Colonic mucosa (tissue), 4 donors: ENCODE measurements around the gene TUBB1. TPM values are rescaled to one million over a fixed set of nuclear protein-coding genes. Genes with fewer than 3 reads are reported as not detected.

Experiments used
- DNase-seq: peaks from one replicate; pipeline ENCODE4 v3.0.0-alpha.2; 2020
- H3K27ac ChIP-seq: fragments of 200-600 bp; one replicate; pipeline ENCODE4 v1.8.0; 2021
- H3K27me3 ChIP-seq: fragments of 200-600 bp; one replicate; pipeline ENCODE4 v1.8.0; 2021
- H3K36me3 ChIP-seq: fragments of 200-600 bp; one replicate; pipeline ENCODE4 v1.8.0; 2021
- H3K4me1 ChIP-seq: fragments of 200-600 bp; one replicate; pipeline ENCODE4 v1.8.0; 2021; ENCODE audit warnings: mild to moderate bottlenecking
- H3K4me3 ChIP-seq: fragments of 200-600 bp; one replicate; pipeline ENCODE4 v1.8.0; 2021
- H3K9ac ChIP-seq, 2 donors: one replicate each; pipeline ENCODE4 v1.7.0; 2013; ENCODE audit warnings: control low read depth in 2 of 2, low read depth in 2 of 2, low read length in 2 of 2
- H3K9me3 ChIP-seq: fragments of 200-600 bp; one replicate; pipeline ENCODE4 v1.8.0; 2021
- intact Hi-C: fragments of 100-400 bp; cut with DNase I; formaldehyde crosslinking; loops from one replicate; pipeline ENCODE4 v1.14.1; 2022
- total RNA-seq, 2 donors: library from RNA; stranded (reverse); fragmentation: NEBNext Ultra II Directional in 1 of 2; extraction: Animal tissue kit (Norgen Biotek cat#: 25700) in 1 of 2; gene quantifications; one replicate each; pipeline ENCODE4 v1.2.1, GENCODE V29; 2021
- TF ChIP-seq, protein P1 (sequence below): fragments of 200-600 bp; IDR thresholded peaks from one replicate; pipeline ENCODE4 v1.8.0; 2022; ENCODE audit warnings: antibody characterized with exemption, mild to moderate bottlenecking
- donor health status: healthy.
- donor health status: DM: no; HTN: no; CAD: no.
- donor health status: DM: no; HTN: no; CAD: no.

Gene TUBB1
- total RNA-seq, 2 donors from 2014 or later = not detected

- intact Hi-C loops = no loop called here
- DNase-seq = no peak
- TF ChIP-seq, protein P1, sequence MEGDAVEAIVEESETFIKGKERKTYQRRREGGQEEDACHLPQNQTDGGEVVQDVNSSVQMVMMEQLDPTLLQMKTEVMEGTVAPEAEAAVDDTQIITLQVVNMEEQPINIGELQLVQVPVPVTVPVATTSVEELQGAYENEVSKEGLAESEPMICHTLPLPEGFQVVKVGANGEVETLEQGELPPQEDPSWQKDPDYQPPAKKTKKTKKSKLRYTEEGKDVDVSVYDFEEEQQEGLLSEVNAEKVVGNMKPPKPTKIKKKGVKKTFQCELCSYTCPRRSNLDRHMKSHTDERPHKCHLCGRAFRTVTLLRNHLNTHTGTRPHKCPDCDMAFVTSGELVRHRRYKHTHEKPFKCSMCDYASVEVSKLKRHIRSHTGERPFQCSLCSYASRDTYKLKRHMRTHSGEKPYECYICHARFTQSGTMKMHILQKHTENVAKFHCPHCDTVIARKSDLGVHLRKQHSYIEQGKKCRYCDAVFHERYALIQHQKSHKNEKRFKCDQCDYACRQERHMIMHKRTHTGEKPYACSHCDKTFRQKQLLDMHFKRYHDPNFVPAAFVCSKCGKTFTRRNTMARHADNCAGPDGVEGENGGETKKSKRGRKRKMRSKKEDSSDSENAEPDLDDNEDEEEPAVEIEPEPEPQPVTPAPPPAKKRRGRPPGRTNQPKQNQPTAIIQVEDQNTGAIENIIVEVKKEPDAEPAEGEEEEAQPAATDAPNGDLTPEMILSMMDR = no peak
- Histone ChIP-seq H3K36me3 (no peaks in the 10 kb centered on the region), H3K27ac (no peak overlapping the region), H3K9ac (no peak overlapping the region), H3K4me1 (peaks cover 9% of the 10 kb centered on the region), H3K4me3 (no peak overlapping the region), H3K9me3 (no peaks in the 10 kb centered on the region), H3K27me3 (no peaks in the 10 kb centered on the region)
These were observed 18.2 kb upstream of the TUBB1 start for GRCh38 chr20:59001068-59001448.

- intact Hi-C loops = no loop called here
These were observed 17.6 kb upstream of the TUBB1 start for GRCh38 chr20:59001449-59002171.

DNA sequence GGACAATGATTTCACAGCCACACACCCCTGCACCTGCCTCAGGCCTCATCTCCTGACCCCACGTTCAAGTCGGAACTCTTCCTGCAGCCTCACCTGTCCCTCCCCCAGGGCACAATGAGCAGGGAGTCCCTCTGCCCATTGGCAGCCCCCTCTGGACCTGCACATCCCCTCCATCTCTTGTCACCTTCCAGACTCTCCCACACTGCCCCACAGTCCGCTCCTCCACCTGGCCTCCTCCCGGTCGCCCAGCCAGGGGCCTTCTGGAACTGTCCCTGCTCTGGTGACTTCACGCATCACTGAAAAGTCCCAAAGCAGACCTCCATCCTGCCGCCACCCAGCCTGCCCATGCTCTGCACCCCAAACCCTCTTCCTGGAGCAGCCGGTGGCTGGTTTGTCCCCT lies 16.8 kb upstream of the TUBB1 start:
- no peak overlapping the region for H3K4me3 ChIP-seq
- no peak for DNase-seq
- no peak overlapping the region for H3K9ac ChIP-seq
- no peaks in the 10 kb centered on the region for H3K27me3 ChIP-seq
- H3K9me3 ChIP-seq = no peaks in the 10 kb centered on the region
- no peaks in the 10 kb centered on the region for H3K36me3 ChIP-seq
- intact Hi-C loops = no loop called here
- H3K27ac ChIP-seq = no peak overlapping the region
- peaks cover 12% of the 10 kb centered on the region for H3K4me1 ChIP-seq
- TF ChIP-seq, protein P1 = no peak

More at GRCh38 chr20:59001449-59002171, 17.6 kb upstream of the TUBB1 start:
- no peaks in the 10 kb centered on the region for H3K27me3 ChIP-seq
- no peaks in the 10 kb centered on the region for H3K9me3 ChIP-seq
- DNase-seq = no peak
- H3K9ac ChIP-seq = no peak overlapping the region
- peaks cover 10% of the 10 kb centered on the region for H3K4me1 ChIP-seq
- TF ChIP-seq, protein P1 = no peak
- no peaks in the 10 kb centered on the region for H3K36me3 ChIP-seq
- no peak overlapping the region for H3K27ac ChIP-seq
- no peak overlapping the region for H3K4me3 ChIP-seq

DNA sequence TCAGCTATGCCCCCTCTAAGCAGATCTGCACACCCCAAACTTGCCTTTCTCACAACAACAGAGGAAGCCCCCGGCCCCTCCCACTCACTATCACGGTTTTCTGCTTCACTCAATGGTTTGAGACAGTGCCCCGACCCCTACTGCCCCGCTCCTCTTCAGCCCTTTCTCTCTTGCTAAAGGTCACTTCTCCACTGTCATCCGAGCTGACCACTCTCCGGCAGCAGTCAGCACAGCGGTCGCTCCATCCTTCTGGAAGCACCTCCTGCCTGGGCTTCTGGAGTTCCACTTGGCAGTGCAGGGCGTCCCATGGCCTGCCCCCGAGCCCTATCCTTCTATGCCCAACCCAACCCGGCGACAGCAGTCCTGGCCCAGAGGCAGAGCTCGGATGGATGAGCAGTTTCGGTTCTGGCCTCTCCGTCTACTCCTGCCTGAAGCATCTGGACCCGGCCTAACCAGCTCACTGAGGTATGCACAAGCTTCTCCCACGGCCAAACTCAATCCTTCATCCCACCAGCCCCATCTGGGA lies 16.3 kb upstream of the TUBB1 start:
- Histone ChIP-seq H3K36me3 (no peaks in the 10 kb centered on the region), H3K27me3 (no peaks in the 10 kb centered on the region), H3K27ac (no peak overlapping the region), H3K4me3 (no peak overlapping the region), H3K9me3 (no peaks in the 10 kb centered on the region), H3K4me1 (peaks cover 14% of the 10 kb centered on the region), H3K9ac (no peak overlapping the region)
- intact Hi-C loops = no loop called here
- no peak for DNase-seq
- TF ChIP-seq, protein P1 = no peak

- DNase-seq = no peak
- Histone ChIP-seq H3K9me3 (no peaks in the 10 kb centered on the region), H3K27me3 (no peaks in the 10 kb centered on the region), H3K36me3 (no peaks in the 10 kb centered on the region), H3K27ac (peak overlapping the region; percentile 81), H3K9ac (no peak overlapping the region), H3K4me1 (peaks cover 14% of the 10 kb centered on the region), H3K4me3 (no peak overlapping the region)
- TF ChIP-seq, protein P1 = no peak
- intact Hi-C loops = no loop called here
These were observed 15.3 kb upstream of the TUBB1 start for GRCh38 chr20:59003836-59004492.
